Subcutaneous adipose tissue (tissue), 4 donors: ENCODE results near the gene HASPIN. TPM values are rescaled to one million over a fixed set of nuclear protein-coding genes. Genes with fewer than 3 reads are reported as not detected.

Experiments used
- CTCF ChIP-seq: fragments of 450-650 bp; IDR thresholded peaks from one replicate; pipeline ENCODE4 v1.5.1; 2016; ENCODE audit warnings: low read depth, mild to moderate bottlenecking, control low read depth, antibody characterized with exemption, moderate library complexity
- total RNA-seq, 4 donors: library from RNA; depleted of rRNA; stranded (reverse); fragments of >200 nt; gene quantifications; one replicate each; pipeline ENCODE4 v1.1.0, GENCODE V29; 2016

HASPIN gene
- total RNA-seq, 4 donors from 2014 or later: 0.33 to 0.44 (median 0.34) TPM; not detected in 1

GRCh38 chr17:3771140-3771539 lies 47.4 kb downstream of the HASPIN start:
- no peak for TF ChIP-seq CTCF

GRCh38 chr17:3772764-3773163 lies 49.1 kb downstream of the HASPIN start:
- TF ChIP-seq CTCF: no peak

- no peak for TF ChIP-seq CTCF
Measured at GRCh38 chr17:3773511-3773910, 49.8 kb downstream of the HASPIN start.

- no peak for TF ChIP-seq CTCF
Measured at GRCh38 chr17:3773966-3774365, 50.3 kb downstream of the HASPIN start.

Other genes starting within 250 kb of the HASPIN start
- gene ASPA, start 247.9 kb upstream of the HASPIN start, total RNA-seq: 1 to 10 TPM; 3.4 to 6.6 (median 5.6) TPM
- gene TRPV3, start 166.1 kb upstream of the HASPIN start, total RNA-seq: 1 to 10 TPM in 3 of 4 donors, under 1 TPM in 1; 0.16 to 2.8 (median 1.3) TPM
- gene TRPV1, start 114.5 kb upstream of the HASPIN start, total RNA-seq: 1 to 10 TPM; 4.2 to 6.8 (median 5.1) TPM
- 10 to 100 TPM in 3 of 4 donors, 1 to 10 TPM in 1; 7.3 to 16.8 (median 10.8) TPM for gene SHPK, start 87.7 kb upstream of the HASPIN start, total RNA-seq
- 10 to 100 TPM; 16.8 to 28.2 (median 23.6) TPM for gene CTNS, start 87.1 kb upstream of the HASPIN start, total RNA-seq
- gene TAX1BP3, start 55.3 kb upstream of the HASPIN start, total RNA-seq: 10 to 100 TPM; 62.2 to 90.1 (median 76.9) TPM
- 10 to 100 TPM; 14.5 to 17.2 (median 15.3) TPM for gene EMC6, start 55.1 kb upstream of the HASPIN start, total RNA-seq
- under 1 TPM in 1 of 4 donors, not detected in 3; 0.68 TPM for gene P2RX5, start 27.7 kb upstream of the HASPIN start, total RNA-seq
- 10 to 100 TPM; 19.8 to 48.3 (median 30.8) TPM for gene ITGAE, start 77.3 kb downstream of the HASPIN start, total RNA-seq
- 10 to 100 TPM; 21.6 to 26.4 (median 23.6) TPM for gene NCBP3, start 122.3 kb downstream of the HASPIN start, total RNA-seq
- 1 to 10 TPM; 3.2 to 6.6 (median 3.8) TPM for gene CAMKK1, start 169.2 kb downstream of the HASPIN start, total RNA-seq
- 1 to 10 TPM in 3 of 4 donors, under 1 TPM in 1; 0.94 to 9.3 (median 1.8) TPM for gene P2RX1, start 192.6 kb downstream of the HASPIN start, total RNA-seq
- 1 to 10 TPM; 2.3 to 7.5 (median 3.3) TPM for gene ATP2A3, start 240.5 kb downstream of the HASPIN start, total RNA-seq